Measurements from ENCODE around the gene PCCA.
"Not testable (repeated sequence)": the region's sequence is repeated elsewhere in the genome, so short reads cannot be mapped to it uniquely, and the experiment has no call there.

The PCCA gene

GRCh38 chr13:100274942-100275506 is 186.1 kb downstream of the PCCA start:
- intact Hi-C loops (cut with DNase I; ENCODE audit: low total_unique reads) = no loop called here
- H3K27ac ChIP-seq = no peak overlapping the region
- no peak for DNase-seq

GRCh38 chr13:100275746-100276145 is 186.9 kb downstream of the PCCA start:
- TF ChIP-seq, protein P1, sequence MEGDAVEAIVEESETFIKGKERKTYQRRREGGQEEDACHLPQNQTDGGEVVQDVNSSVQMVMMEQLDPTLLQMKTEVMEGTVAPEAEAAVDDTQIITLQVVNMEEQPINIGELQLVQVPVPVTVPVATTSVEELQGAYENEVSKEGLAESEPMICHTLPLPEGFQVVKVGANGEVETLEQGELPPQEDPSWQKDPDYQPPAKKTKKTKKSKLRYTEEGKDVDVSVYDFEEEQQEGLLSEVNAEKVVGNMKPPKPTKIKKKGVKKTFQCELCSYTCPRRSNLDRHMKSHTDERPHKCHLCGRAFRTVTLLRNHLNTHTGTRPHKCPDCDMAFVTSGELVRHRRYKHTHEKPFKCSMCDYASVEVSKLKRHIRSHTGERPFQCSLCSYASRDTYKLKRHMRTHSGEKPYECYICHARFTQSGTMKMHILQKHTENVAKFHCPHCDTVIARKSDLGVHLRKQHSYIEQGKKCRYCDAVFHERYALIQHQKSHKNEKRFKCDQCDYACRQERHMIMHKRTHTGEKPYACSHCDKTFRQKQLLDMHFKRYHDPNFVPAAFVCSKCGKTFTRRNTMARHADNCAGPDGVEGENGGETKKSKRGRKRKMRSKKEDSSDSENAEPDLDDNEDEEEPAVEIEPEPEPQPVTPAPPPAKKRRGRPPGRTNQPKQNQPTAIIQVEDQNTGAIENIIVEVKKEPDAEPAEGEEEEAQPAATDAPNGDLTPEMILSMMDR (IDR thresholded peaks at IDR 0.05) = no peak
- no peaks in the 10 kb centered on the region for H3K9me3 ChIP-seq
- peaks cover 5 to 12% (median 9%) of the 10 kb centered on the region in 3 donors for H3K36me3 ChIP-seq
- no peaks in the 10 kb centered on the region for H3K4me1 ChIP-seq
- no peaks in the 10 kb centered on the region for H3K27me3 ChIP-seq
- H3K27ac ChIP-seq = no peak overlapping the region
- no peak for DNase-seq
- intact Hi-C loops (cut with DNase I; ENCODE audit: low total_unique reads) = no loop called here
- no peak overlapping the region for H3K4me3 ChIP-seq

More at GRCh38 chr13:100274942-100275506, 186.1 kb downstream of the PCCA start:
- H3K27me3 ChIP-seq = no peaks in the 10 kb centered on the region
- TF ChIP-seq, protein P1 (IDR thresholded peaks at IDR 0.05) = no peak
- no peaks in the 10 kb centered on the region for H3K4me1 ChIP-seq
- no peaks in the 10 kb centered on the region for H3K9me3 ChIP-seq
- no peak overlapping the region for H3K4me3 ChIP-seq
- peaks cover 0 to 5% (median 2%) of the 10 kb centered on the region in 3 donors for H3K36me3 ChIP-seq

GRCh38 chr13:100280681-100281080 is 191.8 kb downstream of the PCCA start:
- no peak for DNase-seq
- TF ChIP-seq, protein P1 (IDR thresholded peaks at IDR 0.05) = no peak

DNA sequence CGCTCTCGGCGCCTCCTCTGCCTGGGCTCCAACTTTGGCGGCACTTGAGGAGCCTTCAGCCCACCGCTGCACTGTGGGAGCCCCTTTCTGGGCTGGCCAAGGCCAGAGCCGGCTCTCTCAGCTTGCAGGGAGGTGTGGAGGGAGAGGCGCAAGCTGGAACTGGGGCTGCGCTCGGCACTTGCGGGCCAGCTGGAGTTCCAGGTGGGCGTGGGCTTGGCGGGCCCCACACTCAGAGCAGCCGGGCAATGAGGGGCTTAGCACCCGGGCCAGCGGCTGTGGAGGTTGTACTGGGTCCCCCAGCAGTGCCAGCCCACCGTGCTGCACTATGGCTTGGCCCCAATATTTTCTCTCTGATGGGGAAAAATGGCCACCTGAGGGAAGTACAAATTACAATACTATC is 193.4 kb downstream of the PCCA start:
- intact Hi-C loops (cut with DNase I; ENCODE audit: low total_unique reads) = not testable (repeated sequence)
- peaks cover 7 to 14% (median 14%) of the 10 kb centered on the region in 3 donors for H3K36me3 ChIP-seq

More at GRCh38 chr13:100280681-100281080, 191.8 kb downstream of the PCCA start:
- peaks cover 7 to 14% (median 14%) of the 10 kb centered on the region in 3 donors for H3K36me3 ChIP-seq
- H3K27me3 ChIP-seq = no peaks in the 10 kb centered on the region
- no peaks in the 10 kb centered on the region for H3K9me3 ChIP-seq
- no peaks in the 10 kb centered on the region for H3K4me1 ChIP-seq
- no peak overlapping the region for H3K4me3 ChIP-seq
- intact Hi-C loops (cut with DNase I; ENCODE audit: low total_unique reads) = no loop called here
- no peak overlapping the region for H3K27ac ChIP-seq

DNA sequence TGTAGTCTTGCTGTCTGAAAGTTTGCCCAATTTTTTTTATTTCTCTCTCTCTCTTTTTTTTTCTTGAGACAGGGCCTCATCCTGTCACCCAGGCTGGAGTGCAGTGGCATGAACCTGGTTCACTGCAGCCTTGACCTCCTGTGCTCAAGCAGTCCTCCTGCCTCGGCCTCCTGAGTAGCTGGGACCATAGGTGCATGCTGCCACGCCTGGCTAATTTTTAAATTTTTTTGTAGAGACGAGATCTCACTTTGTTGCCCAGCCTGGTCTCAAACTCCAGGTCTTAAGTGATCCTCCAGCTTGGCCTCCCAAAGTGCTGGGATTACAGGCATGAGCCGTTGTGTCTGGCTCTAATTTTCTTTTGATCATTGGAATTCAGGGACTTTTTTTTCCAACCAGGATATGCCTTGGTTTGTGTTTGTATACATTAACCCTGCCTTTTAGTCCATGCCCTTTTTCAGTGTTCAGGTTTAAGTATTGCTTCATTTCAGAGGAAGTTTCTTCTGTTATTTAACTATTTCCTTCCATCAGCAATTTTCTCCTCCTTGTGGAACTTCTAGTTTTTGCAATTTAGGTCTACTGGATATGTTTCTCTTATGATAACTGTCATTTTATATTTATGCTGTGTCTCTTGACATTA is 201.4 kb downstream of the PCCA start:
- Histone ChIP-seq H3K4me3 (no peak overlapping the region), H3K27me3 (no peaks in the 10 kb centered on the region), H3K27ac (no peak overlapping the region), H3K4me1 (no peaks in the 10 kb centered on the region), H3K36me3 (peaks cover 0 to 6% (median 0%) of the 10 kb centered on the region in 3 donors), H3K9me3 (no peaks in the 10 kb centered on the region)
- TF ChIP-seq, protein P1 (IDR thresholded peaks at IDR 0.05) = no peak
- intact Hi-C loops (cut with DNase I; ENCODE audit: low total_unique reads) = no loop called here
- no peak for DNase-seq

More for the DNA sequence above, 193.4 kb downstream of the PCCA start:
- H3K27me3 ChIP-seq, H3K4me1 ChIP-seq, H3K27ac ChIP-seq, DNase-seq, H3K9me3 ChIP-seq, H3K4me3 ChIP-seq: not testable (repeated sequence)

- TF ChIP-seq, protein P1 (IDR thresholded peaks at IDR 0.05) = no peak
- H3K4me1 ChIP-seq = no peaks in the 10 kb centered on the region
- peaks cover 0 to 6% (median 0%) of the 10 kb centered on the region in 3 donors for H3K36me3 ChIP-seq
- no peak for DNase-seq
- H3K9me3 ChIP-seq = no peaks in the 10 kb centered on the region
- intact Hi-C loops (cut with DNase I; ENCODE audit: low total_unique reads) = no loop called here
- H3K27ac ChIP-seq = no peak overlapping the region
- no peak overlapping the region for H3K4me3 ChIP-seq
- no peaks in the 10 kb centered on the region for H3K27me3 ChIP-seq
Observed at GRCh38 chr13:100291624-100292023, 202.7 kb downstream of the PCCA start.
